ENCODE measurements around the gene MSI2.

GRCh38 chr17:57657211-57657610 lies 400.9 kb downstream of the MSI2 start:
- TF ChIP-seq POLR2A (IDR thresholded peaks at IDR 0.05) (no peak), CTCF (IDR thresholded peaks at IDR 0.05) (no peak), EP300 (IDR thresholded peaks at IDR 0.05) (no peak), POLR2AphosphoS5 (IDR thresholded peaks at IDR 0.05) (no peak)

Data from gastroesophageal sphincter (tissue), 3 donors.